Mammary microvascular endothelial cell (primary cell): ENCODE results near the gene SGCA. TPM values are rescaled to one million over a fixed set of nuclear protein-coding genes. Genes with fewer than 3 reads are reported as not detected.

ENCODE experiments used
- total RNA-seq: library from RNA; depleted of rRNA; stranded (reverse); fragments of >200 nt; gene quantifications from 2 replicates; pipeline ENCODE4 v1.2.3, GENCODE V29; 2015

The SGCA gene
- total RNA-seq: not detected in 2 replicates

DNA sequence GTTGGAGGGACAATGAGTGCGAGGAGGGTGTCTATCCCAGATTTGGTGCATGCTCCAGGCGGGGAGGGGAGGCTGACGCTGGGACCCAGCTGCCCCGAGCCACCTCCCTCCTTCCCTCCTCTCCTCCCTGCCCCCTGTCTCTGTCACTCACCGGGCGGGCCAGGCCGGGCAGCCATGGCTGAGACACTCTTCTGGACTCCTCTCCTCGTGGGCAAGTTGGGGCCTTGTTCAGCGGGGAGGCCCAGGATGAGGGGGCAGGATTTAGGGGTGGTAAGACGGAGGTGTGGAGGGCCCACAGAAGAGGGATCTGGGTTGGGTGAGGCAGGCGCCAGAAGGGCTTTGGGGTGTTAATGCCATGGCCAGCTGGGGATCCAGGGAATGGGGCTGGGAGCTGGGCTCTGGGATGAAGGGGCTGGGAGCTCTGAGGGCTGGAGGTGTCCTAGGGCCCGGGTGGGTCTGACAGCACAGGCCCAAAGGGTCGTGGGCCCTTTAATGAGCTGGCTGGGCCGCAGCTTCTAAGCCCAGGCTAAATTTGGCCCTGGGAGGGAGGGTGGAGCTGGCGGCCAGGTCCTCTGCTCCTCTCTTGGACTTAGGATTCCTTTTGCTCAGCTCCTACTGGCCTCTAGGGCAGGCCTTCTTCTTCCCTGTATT is at the start of gene SGCA:
Gene SGCA (plus strand): TSS at position 139 of the 651 bp plus-strand sequence. CDS start 36 bp downstream, at position 175.

DNA sequence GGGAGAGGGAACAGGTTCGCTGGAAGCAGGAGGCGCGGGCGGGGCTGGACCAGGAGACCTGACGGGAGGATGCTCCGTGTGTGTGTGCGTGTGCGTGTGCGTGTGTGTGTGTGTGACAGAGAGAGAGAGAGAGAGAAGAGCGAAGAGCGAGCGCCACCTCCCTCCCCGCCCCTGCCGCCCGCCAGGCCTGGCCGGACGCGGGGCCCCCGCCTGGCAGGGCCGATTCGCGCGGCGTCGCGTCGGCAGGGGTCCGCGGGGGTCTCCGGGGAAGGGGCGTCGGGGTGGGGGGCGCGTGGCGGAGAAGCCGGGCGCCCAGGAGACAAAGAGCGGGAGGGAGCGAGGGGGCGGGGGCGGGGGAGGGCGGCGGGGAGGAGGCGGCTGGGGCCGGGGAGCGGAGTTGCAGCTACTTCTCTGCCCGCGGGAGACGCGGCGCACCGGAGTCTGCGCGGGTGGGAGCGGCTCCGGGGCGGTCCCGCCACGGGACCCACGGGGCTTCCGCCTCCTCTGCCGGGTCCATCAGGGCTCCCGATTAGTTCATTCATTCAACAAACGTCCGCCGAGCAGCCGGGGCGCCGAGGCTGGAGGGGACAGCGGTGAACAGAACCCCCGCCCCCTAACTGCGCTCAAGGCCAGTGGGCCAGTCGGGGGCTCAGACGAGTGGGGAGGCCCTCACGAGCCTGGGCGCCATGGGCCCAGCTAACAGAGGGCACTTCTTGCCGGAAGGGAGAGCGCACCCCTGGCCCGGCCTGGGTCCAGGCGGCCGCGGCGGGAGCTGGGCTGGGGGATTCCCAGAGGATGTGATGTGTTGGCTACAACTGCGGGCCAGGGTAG is 35.9 kb upstream of the SGCA start, which contains the start of gene SAMD14:
Gene SAMD14 (minus strand): TSS at position 433 of the 831 bp plus-strand sequence. CDS start 5,201 bp downstream, outside the sequence.

DNA sequence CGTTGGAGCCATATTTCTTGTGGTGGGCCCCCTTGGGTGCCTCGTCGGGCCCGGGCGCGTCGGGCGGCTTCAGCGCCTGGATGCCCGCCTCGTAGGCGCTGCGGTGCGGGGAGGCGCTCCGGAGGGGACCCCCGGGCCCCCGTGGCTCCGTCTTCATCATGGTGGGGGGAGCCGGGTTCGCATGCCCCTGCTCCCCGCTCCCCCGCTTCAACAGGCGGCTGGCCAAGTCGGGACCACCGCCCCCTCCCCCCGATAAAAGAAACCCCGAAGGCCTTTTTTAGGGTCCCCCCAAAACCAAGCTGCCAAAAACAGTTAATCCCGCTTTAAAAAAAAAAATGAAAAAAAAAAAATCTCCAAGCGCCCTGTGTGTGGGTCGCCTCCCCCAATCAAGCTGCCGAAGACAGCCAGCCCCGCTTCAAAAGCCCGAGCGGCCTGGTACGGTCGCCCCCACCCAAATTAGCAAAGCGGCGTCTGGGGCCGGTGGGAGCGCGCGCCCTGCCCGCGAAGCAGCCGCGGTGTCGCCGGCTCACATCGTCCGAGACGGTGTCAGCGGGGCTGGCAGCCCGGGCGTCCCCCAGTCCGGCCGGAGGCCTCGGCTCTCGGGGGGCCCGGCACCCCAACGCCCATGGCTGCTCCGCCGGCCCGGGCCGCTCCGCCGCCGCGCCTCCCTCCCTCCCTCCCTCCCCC is 15.3 kb upstream of the SGCA start, which contains the start of gene PPP1R9B:
Gene PPP1R9B (minus strand): TSS at position 324 of the 687 bp plus-strand sequence. CDS start 164 bp downstream, at position 160.

DNA sequence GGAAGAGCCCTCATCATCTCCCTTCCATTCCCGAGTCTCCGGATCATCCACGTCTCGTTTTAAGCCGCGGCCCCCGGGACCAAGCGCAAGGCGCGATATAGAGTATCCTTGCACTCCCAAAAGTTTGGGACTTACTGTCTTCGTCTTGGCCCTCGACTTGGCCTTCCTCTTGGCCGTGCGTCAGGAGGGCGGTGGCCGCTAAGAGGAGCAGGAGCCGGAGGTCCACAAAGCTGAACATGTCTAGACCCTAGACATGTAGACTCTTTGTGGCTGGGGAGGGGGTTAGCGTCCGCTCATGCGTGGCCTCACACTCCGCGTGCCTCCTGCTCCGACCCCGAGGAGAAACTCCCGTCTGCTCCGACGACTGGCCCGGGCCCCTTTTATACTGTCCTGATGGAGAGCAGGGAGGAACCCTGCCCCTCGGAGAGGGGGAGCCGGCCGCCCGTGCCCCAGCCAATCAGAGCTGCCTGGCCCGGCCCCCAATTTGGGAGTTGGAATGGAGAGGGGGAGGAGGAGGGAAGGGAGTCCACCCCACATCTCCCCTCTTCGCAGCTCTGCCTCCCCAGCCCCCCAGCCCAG is 35.6 kb downstream of the SGCA start, which contains the start of gene COL1A1:
Gene COL1A1 (minus strand): TSS at position 356 of the 579 bp plus-strand sequence. CDS start 118 bp downstream, at position 238.

Other genes starting within 250 kb of the SGCA start
- gene DLX4, start 196.8 kb upstream of the SGCA start, total RNA-seq: not detected in 2 replicates
- gene DLX3, start 170.8 kb upstream of the SGCA start, total RNA-seq: not detected in 2 replicates
- 144 and 164 TPM in 2 replicates for gene ITGA3, start 109.9 kb upstream of the SGCA start, total RNA-seq
- gene PDK2, start 70.7 kb upstream of the SGCA start, total RNA-seq: 9.1 and 12.8 TPM in 2 replicates
- 3.5 and 5.7 TPM in 2 replicates for gene SAMD14, start 35.8 kb upstream of the SGCA start, total RNA-seq
- gene PPP1R9B, start 15.3 kb upstream of the SGCA start, total RNA-seq: 26.6 and 29.7 TPM in 2 replicates
- 6.3 and 7.1 TPM in 2 replicates for gene COL1A1, start 35.6 kb downstream of the SGCA start, total RNA-seq
- gene TMEM92, start 108.5 kb downstream of the SGCA start, total RNA-seq: 0.05 and 0.07 TPM in 2 replicates
- gene XYLT2, start 180.1 kb downstream of the SGCA start, total RNA-seq: 33.5 and 38.4 TPM in 2 replicates
- gene MRPL27, start 207.2 kb downstream of the SGCA start, total RNA-seq: 88.2 and 110 TPM in 2 replicates
- 4.9 and 8.3 TPM in 2 replicates for gene EME1, start 207.2 kb downstream of the SGCA start, total RNA-seq
- gene LRRC59, start 231.5 kb downstream of the SGCA start, total RNA-seq: 212 and 225 TPM in 2 replicates